Esophagus (tissue), 2 donors: Measurements from ENCODE around the gene CEP131. TPM values are rescaled to one million over a fixed set of nuclear protein-coding genes. Genes with fewer than 3 reads are reported as not detected.
A peak's percentile ranks its signal among the peaks of the same experiment; 100 is the strongest.

Experiments used
- H3K27ac ChIP-seq, 2 donors: one replicate each; pipeline ENCODE4 v1.5.1; 2013; ENCODE audit warnings: low read depth in 2 of 2, mild to moderate bottlenecking in 2 of 2, inconsistent platforms in 1 of 2, low read length in 1 of 2, moderate library complexity in 1 of 2
- H3K27me3 ChIP-seq, 2 donors: one replicate each; pipeline ENCODE4 v1.6.1; 2013; ENCODE audit warnings: low read length in 2 of 2, control low read depth in 1 of 2, mild to moderate bottlenecking in 1 of 2; ENCODE audit not compliant: insufficient read depth in 2 of 2, control insufficient read depth in 1 of 2
- H3K36me3 ChIP-seq, 2 donors: one replicate each; pipeline ENCODE4 v1.6.1; 2013; ENCODE audit warnings: low read length in 1 of 2; ENCODE audit not compliant: control insufficient read depth in 2 of 2, insufficient read depth in 2 of 2
- H3K4me1 ChIP-seq, 2 donors: one replicate each; pipeline ENCODE4 v1.6.1; 2013; ENCODE audit warnings: low read length in 1 of 2; ENCODE audit not compliant: control insufficient read depth in 2 of 2, insufficient read depth in 2 of 2
- H3K4me3 ChIP-seq, 2 donors: one replicate each; pipeline ENCODE4 v1.5.1; 2013; ENCODE audit warnings: low read length in 2 of 2, mild to moderate bottlenecking in 2 of 2, low read depth in 1 of 2, moderate library complexity in 1 of 2
- H3K9me3 ChIP-seq, 2 donors: one replicate each; pipeline ENCODE4 v1.6.1; 2013; ENCODE audit warnings: mild to moderate bottlenecking in 2 of 2, low read depth in 1 of 2, low read length in 1 of 2, moderate library complexity in 1 of 2; ENCODE audit not compliant: control insufficient read depth in 2 of 2, insufficient read depth in 1 of 2
- WGBS, 2 donors: extraction: QIAGEN DNeasy Blood & Tissue Kit; methylation state at CpG; one replicate each; pipeline ENCODE4 v1.1.7; 2013; 5-methylcytosine and 5-hydroxymethylcytosine counted together
- polyA plus RNA-seq, 2 donors: library from polyadenylated mRNA; stranded (reverse); fragments of 200-250 nt; gene quantifications; one replicate each; pipeline ENCODE4 v1.2.3, GENCODE V29; 2013
- donor health status: healthy with polysubstance abuse.
- donor health status: Bipolar disorder and iron deficiency.

Gene CEP131
- polyA plus RNA-seq, 2 donors, result 5.2 to 8.7 TPM

DNA sequence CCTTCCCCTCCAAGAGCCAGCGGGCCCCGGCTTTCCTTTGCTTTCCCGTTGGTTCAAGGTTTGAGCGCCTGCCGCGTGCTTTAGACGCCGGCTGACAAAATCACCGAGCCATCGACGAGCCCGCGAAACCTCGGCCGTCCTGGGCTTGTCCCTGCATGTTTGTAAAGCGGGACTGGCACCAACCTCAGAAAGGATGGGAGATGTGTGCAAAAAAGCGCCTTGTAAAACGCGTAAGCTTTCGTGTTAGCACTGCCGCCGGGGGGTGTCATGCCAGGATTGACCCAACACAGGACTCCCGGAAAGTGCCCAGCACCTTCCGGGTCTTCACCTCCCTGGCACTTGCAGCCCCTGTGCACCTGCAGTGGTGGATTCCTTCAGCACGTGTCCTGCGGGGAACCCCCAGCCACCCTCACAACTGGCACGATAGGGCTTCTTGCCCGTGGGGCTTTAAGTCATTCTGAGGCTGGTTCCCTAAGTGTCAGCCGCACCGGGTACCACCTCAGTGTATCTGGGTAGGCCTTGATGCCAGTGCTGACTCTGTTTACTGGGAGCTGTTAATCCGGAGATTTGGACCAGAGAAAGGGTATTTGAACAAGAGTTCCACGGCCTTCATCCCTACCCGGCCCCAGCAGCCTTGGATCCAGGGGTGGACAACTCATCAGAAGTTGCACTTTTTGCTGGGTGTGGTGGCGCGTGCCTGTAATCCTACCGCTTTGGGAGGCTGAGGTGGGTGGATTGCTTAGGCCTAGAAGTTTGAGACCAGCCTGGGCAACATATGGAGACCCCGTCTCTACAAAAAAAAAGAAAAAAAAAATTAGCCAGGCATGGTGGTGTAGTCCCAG, 17.2 kb upstream of the CEP131 start:
- H3K4me3 ChIP-seq, result peak overlapping the region; percentile 73 to 85
- no peaks in the 10 kb centered on the region for H3K27me3 ChIP-seq
- peaks cover 5 to 21% of the 10 kb centered on the region in 2 donors for H3K4me1 ChIP-seq
- 12 to 15% methylated on average over 37 of the region's 37 CpGs for WGBS, 2 donors
- peak overlapping the region; percentile 68 to 72 for H3K27ac ChIP-seq
- peaks cover 0 to 6% of the 10 kb centered on the region in 2 donors for H3K36me3 ChIP-seq
- no peaks in the 10 kb centered on the region for H3K9me3 ChIP-seq

DNA sequence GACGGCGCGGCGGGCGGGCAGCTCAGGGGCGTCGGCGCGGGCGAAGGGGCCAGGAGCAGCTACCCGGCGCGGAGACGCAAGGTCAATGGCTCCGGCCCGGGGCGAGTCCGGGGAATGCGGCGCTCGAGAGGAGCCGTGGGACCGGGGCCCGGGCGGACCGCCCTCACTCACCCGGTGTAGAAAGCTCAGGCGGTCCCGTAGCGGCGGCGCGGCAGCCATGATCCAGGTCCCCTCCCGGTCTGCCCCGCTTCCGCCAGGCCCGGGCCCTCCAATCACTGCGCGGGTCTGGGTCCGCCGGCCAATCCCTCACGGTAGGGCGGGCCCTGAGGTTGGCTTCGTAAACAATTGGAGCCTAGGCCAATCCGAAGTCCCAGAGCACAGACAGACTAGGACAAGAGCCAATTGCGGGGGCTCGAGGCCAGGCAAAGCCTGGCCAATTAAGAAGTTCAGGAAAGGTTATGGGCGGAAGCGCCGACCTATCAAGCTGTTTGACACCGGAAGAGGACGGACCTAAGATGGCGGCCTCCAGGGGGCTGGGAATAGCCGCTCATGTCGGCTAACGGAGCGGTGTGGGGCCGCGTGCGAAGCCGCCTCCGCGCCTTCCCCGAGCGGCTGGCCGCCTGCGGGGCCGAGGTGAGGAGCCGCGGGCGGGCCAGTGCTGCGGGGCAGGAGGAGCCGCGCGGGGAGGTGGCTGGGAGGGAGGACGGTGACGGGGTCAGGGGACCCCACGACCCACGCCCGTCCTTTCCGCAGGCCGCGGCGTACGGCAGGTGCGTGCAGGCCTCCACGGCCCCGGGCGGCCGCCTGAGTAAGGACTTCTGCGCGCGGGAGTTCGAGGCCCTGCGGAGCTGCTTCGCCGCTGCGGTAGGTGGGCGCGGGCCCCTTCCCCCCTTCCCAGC, 16.3 kb upstream of the CEP131 start, which contains the start of the genes NDUFAF8 and TEPSIN:
Gene NDUFAF8, plus strand, starts transcription at position 504 of the 899 bp plus-strand sequence. Its CDS starts 46 bp downstream, at position 550.
Gene TEPSIN, minus strand, starts transcription at position 241 of the 899 bp plus-strand sequence. Its CDS starts 22 bp downstream, at position 219.
- Histone ChIP-seq H3K36me3 (peaks cover 0 to 9% of the 10 kb centered on the region in 2 donors), H3K9me3 (no peaks in the 10 kb centered on the region), H3K27ac (peak within 1 kb of the TSS; percentile 68 to 72), H3K4me1 (peaks cover 5 to 21% of the 10 kb centered on the region in 2 donors), H3K4me3 (peak within 1 kb of the TSS; percentile 82 to 96), H3K27me3 (no peaks in the 10 kb centered on the region)
- WGBS, 2 donors, result 0% methylated on average over 96 to 100 of the region's 100 CpGs

DNA sequence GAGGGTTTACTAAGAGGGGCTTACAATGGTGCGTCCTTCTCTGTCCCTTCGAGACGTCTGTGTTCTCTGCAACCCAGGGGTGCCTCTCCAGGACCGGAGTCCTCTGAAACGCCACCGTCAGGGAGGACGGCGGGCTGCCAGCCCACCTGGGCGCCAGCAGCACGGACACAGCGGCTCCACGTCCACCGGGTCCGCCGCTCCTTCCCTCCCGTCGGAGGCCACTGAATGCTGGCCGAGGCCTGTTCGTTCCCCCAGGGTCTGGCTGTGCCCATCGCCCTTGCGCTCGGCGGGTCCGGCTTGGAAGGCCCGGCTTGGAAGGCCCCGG, 15.7 kb upstream of the CEP131 start:
- no peaks in the 10 kb centered on the region for H3K9me3 ChIP-seq
- H3K27ac ChIP-seq, result no peak overlapping the region
- peaks cover 0 to 15% of the 10 kb centered on the region in 2 donors for H3K36me3 ChIP-seq
- 0 to 1% methylated on average over 26 of the region's 26 CpGs for WGBS, 2 donors
- peak overlapping the region; percentile 82 to 96 for H3K4me3 ChIP-seq
- H3K4me1 ChIP-seq, result peaks cover 5 to 21% of the 10 kb centered on the region in 2 donors
- no peaks in the 10 kb centered on the region for H3K27me3 ChIP-seq

DNA sequence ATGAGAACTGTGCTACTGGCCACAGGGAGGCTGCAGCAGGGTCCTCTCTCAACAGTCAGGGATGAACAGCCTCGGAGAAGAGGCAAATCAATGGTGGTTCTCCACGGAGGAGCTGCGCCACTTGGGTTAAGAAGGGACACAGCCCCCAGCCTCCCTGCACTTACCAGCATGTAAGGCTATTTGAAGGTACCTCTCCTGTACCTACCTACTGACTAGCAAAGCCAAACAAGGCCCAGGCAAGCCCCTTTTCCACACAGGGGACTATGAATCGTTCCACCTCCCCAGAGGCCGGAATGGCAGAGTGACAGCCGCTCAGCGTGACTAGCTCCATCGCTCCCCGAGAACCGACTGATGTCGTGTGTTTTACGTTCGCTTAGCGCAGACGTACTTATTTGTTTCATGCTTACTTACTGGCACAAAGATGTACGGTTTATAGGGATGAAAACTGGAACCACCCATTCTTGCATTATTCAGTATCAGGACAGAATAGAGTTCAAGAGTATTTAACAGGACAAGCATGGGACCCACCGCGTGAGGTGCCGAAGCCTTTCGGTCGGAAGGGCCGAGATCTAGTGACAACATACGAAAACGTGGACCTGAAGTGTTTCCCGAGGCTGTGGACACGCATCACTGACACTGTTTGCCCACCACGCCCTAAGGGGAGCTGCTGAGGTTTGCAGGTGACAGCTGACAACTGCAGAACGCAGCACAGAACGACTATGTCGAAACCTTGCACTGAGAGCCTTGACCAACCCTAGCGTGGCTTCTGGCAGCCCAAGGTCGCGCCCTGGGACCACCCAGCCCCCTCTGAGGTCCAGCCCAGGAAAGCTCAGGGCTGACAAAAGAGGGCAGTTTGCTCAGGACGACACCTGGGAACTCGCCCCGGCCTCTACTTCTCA, 15.1 kb upstream of the CEP131 start:
- no peaks in the 10 kb centered on the region for H3K9me3 ChIP-seq
- H3K27me3 ChIP-seq, result no peaks in the 10 kb centered on the region
- peaks cover 5 to 21% of the 10 kb centered on the region in 2 donors for H3K4me1 ChIP-seq
- peak overlapping the region; percentile 82 to 96 for H3K4me3 ChIP-seq
- H3K36me3 ChIP-seq, result peaks cover 0 to 21% of the 10 kb centered on the region in 2 donors
- WGBS, 2 donors, result 46 to 49% methylated on average over 36 of the region's 36 CpGs
- H3K27ac ChIP-seq, result no peak overlapping the region

DNA sequence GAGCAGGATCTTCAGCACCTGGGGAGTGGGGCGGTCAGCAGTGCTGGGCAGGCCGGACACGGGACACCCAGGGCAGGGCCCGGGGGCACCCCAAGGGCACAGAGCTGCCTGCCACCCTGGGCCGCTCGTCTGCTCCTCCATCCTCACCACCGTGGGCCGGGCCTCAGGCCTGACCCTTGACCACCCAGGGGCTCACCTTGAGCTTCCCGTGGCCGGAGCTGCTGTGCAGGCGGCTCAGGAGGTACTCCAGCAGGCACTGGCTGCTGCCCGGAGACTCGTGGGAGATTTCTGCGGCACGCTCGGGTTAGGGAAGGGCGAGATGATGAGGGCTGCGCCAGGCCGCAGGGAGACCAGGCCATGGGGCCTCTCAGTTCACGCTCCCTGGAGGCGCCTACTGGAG, 14.0 kb upstream of the CEP131 start:
- 92 to 93% methylated on average over 21 of the region's 21 CpGs for WGBS, 2 donors
- Histone ChIP-seq H3K4me1 (peaks cover 5 to 21% of the 10 kb centered on the region in 2 donors), H3K4me3 (no peak overlapping the region), H3K36me3 (peaks cover 0 to 25% of the 10 kb centered on the region in 2 donors), H3K9me3 (no peaks in the 10 kb centered on the region), H3K27ac (no peak overlapping the region), H3K27me3 (no peaks in the 10 kb centered on the region)

DNA sequence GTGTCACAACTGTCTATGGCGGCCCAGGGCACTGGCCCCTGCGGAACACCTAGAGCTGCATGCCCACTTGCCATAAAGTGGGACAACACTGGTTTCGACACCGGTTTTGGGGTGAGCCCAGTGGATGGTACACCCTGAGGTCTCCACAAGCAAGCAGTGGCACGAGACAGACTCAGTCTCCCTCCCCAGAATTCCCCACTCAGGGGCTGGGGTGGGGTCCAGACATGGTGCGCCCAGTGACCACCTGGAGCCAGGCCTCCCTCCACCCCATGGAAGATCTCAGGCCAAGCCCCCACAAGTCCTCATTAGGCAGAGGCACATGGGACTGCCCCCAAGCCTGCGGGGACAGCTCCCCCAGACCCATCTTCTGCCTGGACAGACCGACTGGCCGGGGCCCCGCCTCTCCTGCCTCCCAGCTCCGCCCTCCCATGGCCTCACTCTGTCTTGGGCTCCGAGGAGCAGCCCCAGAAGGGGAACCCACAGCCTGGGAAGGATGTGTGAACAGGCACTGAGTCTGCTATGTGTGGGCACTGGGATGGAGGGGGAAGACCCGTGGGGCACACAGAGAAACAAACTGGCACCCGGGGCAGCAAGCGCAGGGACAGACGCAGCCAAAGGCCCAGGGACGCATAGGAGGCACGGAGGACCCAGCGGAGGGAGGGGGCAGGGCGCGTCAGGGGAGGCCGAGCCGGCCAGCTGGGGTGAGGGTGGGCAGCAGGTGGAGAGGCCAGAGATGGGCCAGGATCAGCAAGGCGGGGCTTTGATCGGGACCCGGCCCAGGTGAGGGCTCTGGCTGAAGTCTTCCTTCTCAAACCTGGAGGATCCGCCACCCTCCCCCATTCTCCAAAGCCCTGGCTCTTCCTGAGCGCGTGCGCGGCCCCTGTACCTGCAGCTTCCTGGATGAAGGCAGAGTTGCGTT, 13.3 kb upstream of the CEP131 start:
- H3K4me1 ChIP-seq, result peaks cover 5 to 21% of the 10 kb centered on the region in 2 donors
- WGBS, 2 donors, result 92 to 96% methylated on average over 32 of the region's 32 CpGs
- no peak overlapping the region for H3K27ac ChIP-seq
- no peaks in the 10 kb centered on the region for H3K27me3 ChIP-seq
- peaks cover 0 to 29% of the 10 kb centered on the region in 2 donors for H3K36me3 ChIP-seq
- H3K4me3 ChIP-seq, result no peak overlapping the region
- H3K9me3 ChIP-seq, result no peaks in the 10 kb centered on the region

DNA sequence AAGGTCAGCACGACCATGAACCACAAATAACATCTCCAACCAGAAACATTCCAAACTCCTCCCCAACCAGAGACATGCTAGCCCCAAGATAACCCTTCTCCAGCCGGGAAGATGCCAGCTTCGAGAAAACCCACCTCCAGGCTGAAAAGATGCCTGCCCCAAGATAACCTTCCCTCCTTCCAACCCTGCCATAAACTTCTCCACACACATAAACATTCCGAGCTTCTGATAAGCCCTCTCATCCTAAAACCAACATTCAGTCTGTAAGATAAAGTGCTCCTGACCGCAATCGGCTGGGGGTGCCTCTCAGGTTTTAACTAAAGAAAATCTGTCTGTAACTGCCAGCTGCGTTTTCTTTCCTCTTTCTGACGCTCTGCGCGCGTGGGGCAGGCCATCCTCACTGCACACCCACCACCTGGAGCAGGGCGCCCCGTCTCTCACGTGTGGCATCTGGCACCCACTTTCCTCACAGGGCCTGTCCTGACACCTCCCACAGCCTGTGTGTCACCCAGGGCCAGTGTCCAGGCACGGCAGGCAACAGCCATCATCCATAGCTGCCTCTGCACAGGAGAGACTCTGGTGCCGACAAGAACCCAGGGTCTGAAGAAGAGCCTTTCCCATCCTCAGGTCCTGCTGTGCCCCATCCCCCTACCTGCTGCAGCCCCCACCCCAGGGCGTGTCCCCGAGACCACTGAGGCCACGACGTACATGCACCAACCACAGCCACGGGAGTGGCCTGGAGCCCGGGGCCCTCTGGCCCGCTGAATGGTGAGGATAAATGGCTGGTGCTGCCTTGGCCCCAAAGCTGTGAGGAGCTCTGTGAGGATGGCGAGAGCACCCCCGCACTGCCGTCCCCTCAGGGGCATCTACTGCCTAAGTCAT, 12.4 kb upstream of the CEP131 start:
- H3K4me1 ChIP-seq, result peaks cover 4 to 19% of the 10 kb centered on the region in 2 donors
- no peak overlapping the region for H3K27ac ChIP-seq
- 82 to 85% methylated on average over 26 of the region's 26 CpGs for WGBS, 2 donors
- H3K36me3 ChIP-seq, result peaks cover 0 to 36% of the 10 kb centered on the region in 2 donors
- no peaks in the 10 kb centered on the region for H3K27me3 ChIP-seq
- H3K9me3 ChIP-seq, result no peaks in the 10 kb centered on the region
- H3K4me3 ChIP-seq, result no peak overlapping the region

DNA sequence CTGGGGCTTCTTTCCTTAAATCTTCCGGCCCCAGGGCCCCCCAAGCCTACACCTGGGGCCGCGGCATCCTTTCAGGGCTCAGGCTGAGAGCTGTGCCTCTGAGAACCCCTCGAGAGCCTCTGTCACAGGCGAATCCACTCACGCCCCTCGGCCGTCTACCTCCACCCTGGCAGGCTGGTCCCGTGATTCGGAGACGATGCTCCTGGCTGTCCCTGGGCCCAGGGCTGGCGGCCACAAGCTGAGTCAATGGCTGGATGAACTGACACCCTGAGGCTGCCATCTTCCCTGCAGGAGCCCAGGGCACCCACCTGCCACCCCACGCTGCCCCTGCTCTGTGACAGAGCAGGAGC, 11.7 kb upstream of the CEP131 start:
- 88 to 91% methylated on average over 13 of the region's 13 CpGs for WGBS, 2 donors
- H3K36me3 ChIP-seq, result peaks cover 0 to 42% of the 10 kb centered on the region in 2 donors

More for the DNA sequence above, 11.7 kb upstream of the CEP131 start:
- peaks cover 0 to 14% of the 10 kb centered on the region in 2 donors for H3K4me1 ChIP-seq
- no peaks in the 10 kb centered on the region for H3K9me3 ChIP-seq
- no peaks in the 10 kb centered on the region for H3K27me3 ChIP-seq
- H3K4me3 ChIP-seq, result no peak overlapping the region
- no peak overlapping the region for H3K27ac ChIP-seq
